Measurements from ENCODE around the gene DVL2. TPM values are rescaled to one million over a fixed set of nuclear protein-coding genes. Genes with fewer than 3 reads are reported as not detected.

The DVL2 gene
- total and polyA plus RNA-seq, 11 donors: 13.0 to 28.6 (median 17.2) TPM

GRCh38 chr17:7190276-7190917 lies 43.9 kb downstream of the DVL2 start:
- no peak overlapping the region for H3K27ac ChIP-seq
- ATAC-seq: no peak
- no peaks in the 10 kb centered on the region for H3K27me3 ChIP-seq
- H3K36me3 ChIP-seq: peaks cover 0 to 44% (median 24%) of the 10 kb centered on the region in 9 donors
- 89 to 91% (median 91%) methylated on average over 14 of the region's 14 CpGs for WGBS, 4 donors
- no peaks in the 10 kb centered on the region for H3K9me3 ChIP-seq
- H3K4me1 ChIP-seq: no peaks in the 10 kb centered on the region
- TF ChIP-seq POLR2A (IDR thresholded peaks at IDR 0.05): no peak
- TF ChIP-seq, protein P1, sequence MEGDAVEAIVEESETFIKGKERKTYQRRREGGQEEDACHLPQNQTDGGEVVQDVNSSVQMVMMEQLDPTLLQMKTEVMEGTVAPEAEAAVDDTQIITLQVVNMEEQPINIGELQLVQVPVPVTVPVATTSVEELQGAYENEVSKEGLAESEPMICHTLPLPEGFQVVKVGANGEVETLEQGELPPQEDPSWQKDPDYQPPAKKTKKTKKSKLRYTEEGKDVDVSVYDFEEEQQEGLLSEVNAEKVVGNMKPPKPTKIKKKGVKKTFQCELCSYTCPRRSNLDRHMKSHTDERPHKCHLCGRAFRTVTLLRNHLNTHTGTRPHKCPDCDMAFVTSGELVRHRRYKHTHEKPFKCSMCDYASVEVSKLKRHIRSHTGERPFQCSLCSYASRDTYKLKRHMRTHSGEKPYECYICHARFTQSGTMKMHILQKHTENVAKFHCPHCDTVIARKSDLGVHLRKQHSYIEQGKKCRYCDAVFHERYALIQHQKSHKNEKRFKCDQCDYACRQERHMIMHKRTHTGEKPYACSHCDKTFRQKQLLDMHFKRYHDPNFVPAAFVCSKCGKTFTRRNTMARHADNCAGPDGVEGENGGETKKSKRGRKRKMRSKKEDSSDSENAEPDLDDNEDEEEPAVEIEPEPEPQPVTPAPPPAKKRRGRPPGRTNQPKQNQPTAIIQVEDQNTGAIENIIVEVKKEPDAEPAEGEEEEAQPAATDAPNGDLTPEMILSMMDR (IDR thresholded peaks at IDR 0.05): no peak
- intact Hi-C loops (cut with DNase I): no loop called here
- H3K4me3 ChIP-seq: no peak overlapping the region
- no peak for DNase-seq

DNA sequence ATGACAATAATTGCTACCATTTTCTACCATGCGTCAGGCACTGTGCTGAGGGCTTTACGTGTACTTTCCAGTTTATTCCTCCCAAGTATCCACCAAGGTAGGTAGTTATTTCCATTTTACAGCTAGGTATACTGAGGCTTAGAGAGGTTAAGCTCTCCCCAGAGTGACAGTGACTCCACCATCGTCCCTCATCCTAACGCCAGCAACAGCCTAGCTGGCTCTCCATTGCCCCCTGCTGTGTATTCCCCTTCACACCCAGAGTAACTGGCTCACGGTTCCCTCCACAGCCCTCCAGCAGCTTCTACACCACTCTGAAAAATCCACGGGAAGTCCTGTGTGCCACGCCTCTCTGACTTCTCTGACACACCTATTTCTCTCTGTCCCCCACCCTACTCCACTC lies 48.1 kb downstream of the DVL2 start:
- H3K36me3 ChIP-seq: peaks cover 0 to 12% (median 10%) of the 10 kb centered on the region in 9 donors
- H3K4me3 ChIP-seq: no peak overlapping the region
- TF ChIP-seq POLR2A (IDR thresholded peaks at IDR 0.05): no peak
- TF ChIP-seq, protein P1 (IDR thresholded peaks at IDR 0.05): peak in 3 of 12 donors; percentile 11 to 26 (median 14)
- WGBS, 4 donors: 62 to 67% (median 66%) methylated on average over 7 of the region's 7 CpGs
- DNase-seq (no peak), ATAC-seq (no peak)
- H3K27ac ChIP-seq: no peak overlapping the region
- H3K9me3 ChIP-seq: no peaks in the 10 kb centered on the region
- H3K27me3 ChIP-seq: no peaks in the 10 kb centered on the region
- no peaks in the 10 kb centered on the region for H3K4me1 ChIP-seq
- intact Hi-C loops (cut with DNase I): no loop called here

- no peaks in the 10 kb centered on the region for H3K9me3 ChIP-seq
- ATAC-seq (no peak), DNase-seq (no peak)
- H3K4me1 ChIP-seq: no peaks in the 10 kb centered on the region
- no peak overlapping the region for H3K4me3 ChIP-seq
- intact Hi-C loops (cut with DNase I): no loop called here
- WGBS, 4 donors: 89 to 93% (median 90%) methylated on average over 6 of the region's 6 CpGs
- H3K27me3 ChIP-seq: no peaks in the 10 kb centered on the region
- no peak overlapping the region for H3K27ac ChIP-seq
- no peak for TF ChIP-seq POLR2A (IDR thresholded peaks at IDR 0.05)
- TF ChIP-seq, protein P1 (IDR thresholded peaks at IDR 0.05): no peak
- H3K36me3 ChIP-seq: no peaks in the 10 kb centered on the region
Observed at GRCh38 chr17:7184647-7185046, 49.7 kb downstream of the DVL2 start.

DNA sequence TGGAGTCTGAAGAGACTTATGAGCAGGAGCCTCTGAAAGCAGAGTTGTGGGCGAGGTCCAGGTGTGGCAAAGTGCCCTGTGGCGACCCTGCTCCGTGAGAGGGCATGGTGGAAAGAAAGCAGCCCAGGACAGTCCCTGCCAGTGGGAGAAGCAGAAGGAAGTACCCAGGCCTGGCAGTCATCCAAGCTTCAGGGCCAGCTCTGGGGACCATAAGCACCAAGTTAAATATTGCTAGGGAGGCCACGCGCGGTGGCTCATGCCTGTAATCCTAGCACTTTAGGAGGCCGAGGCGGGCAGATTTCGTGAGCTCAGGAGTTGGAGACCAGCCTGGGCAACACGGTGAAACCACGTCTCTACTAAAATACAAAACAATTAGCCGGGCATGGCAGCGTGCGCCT lies 50.2 kb downstream of the DVL2 start:
- DNase-seq (peak in 2 of 5 donors; percentile 57 to 65), ATAC-seq (peak in 3 of 4 donors; percentile 17 to 55 (median 33))

More for the DNA sequence above, 50.2 kb downstream of the DVL2 start:
- Histone ChIP-seq H3K27me3 (no peaks in the 10 kb centered on the region), H3K36me3 (no peaks in the 10 kb centered on the region), H3K27ac (no peak overlapping the region), H3K4me3 (no peak overlapping the region), H3K4me1 (no peaks in the 10 kb centered on the region), H3K9me3 (no peaks in the 10 kb centered on the region)
- WGBS, 4 donors: 70 to 79% (median 76%) methylated on average over 12 to 14 of the region's 14 CpGs
- TF ChIP-seq, protein P1 (IDR thresholded peaks at IDR 0.05): no peak
- no peak for TF ChIP-seq POLR2A (IDR thresholded peaks at IDR 0.05)
- intact Hi-C loops (cut with DNase I): no loop called here

Data from heart left ventricle (tissue), 16 donors.